ENCODE data around the gene FBN3.

DNA sequence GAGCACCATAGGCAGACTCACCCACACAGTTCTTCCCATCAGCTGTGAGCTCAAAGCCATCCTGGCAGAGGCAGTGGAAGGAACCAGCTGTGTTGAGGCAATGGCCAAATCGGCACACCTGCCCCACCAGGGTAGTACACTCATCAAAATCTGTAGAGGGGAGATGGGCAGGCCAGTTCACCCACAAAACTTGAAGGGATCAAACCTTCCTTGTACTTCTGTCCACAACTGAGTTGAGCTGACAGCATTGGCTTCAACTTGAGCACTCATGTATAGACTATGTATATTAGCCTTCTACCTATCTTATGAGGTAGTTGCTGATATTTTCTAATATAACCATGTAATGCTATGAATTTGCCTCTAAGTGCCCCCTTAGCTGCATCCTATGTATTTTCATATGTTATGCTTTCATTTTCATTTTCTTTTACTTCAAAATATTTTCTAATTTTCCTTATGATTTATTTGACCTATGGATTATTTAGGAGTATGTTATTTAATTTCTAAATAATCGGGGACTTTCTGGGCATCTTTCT, 54.0 kb downstream of the FBN3 start:
- TF ChIP-seq CTCF (IDR thresholded peaks at IDR 0.05 in 4 of 5, conservative IDR thresholded peaks at IDR 0.05 in 1 of 5): no peak
- no peak for TF ChIP-seq POLR2A (IDR thresholded peaks at IDR 0.05)

All from gastrocnemius medialis (tissue), 4 donors.